ENCODE data around the gene TMEM108.
"Not testable (repeated sequence)": the region's sequence is repeated elsewhere in the genome, so short reads cannot be mapped to it uniquely, and the experiment has no call there.

Gene TMEM108

GRCh38 chr3:133038089-133038730, at the start of gene TMEM108:
TMEM108 (plus strand) TSS chr3:133038391.
- H3K27ac Mint-ChIP-seq, result peak within 1 kb of the TSS in 1 of 3 experiments; percentile 15
- no peak for TF ChIP-seq CTCF (IDR thresholded peaks at IDR 0.05; ENCODE audit: unreplicated experiment in 3 of 3)
- peaks cover 32% of the 10 kb centered on the region for H3K4me1 Mint-ChIP-seq
- no peaks in the 10 kb centered on the region for H3K9me3 Mint-ChIP-seq
- H3K4me3 Mint-ChIP-seq, result peak within 1 kb of the TSS; percentile 82 to 88 (median 87)
- H3K27me3 Mint-ChIP-seq (ENCODE audit: low read depth), result peaks cover 44% of the 10 kb centered on the region
- no peaks in the 10 kb centered on the region for H3K36me3 Mint-ChIP-seq (ENCODE audit: low read depth)

- H3K27ac Mint-ChIP-seq, result no peak overlapping the region
- peaks cover 4% of the 10 kb centered on the region for H3K36me3 Mint-ChIP-seq (ENCODE audit: low read depth)
These were observed 42.2 kb upstream of the TMEM108 start for GRCh38 chr3:132995971-132996370.

GRCh38 chr3:132997404-132998185, 40.6 kb upstream of the TMEM108 start:
- Mint-ChIP-seq H3K9me3 (peaks cover 3% of the 10 kb centered on the region), H3K27me3 (ENCODE audit: low read depth) (no peaks in the 10 kb centered on the region), H3K36me3 (ENCODE audit: low read depth) (peaks cover 4% of the 10 kb centered on the region), H3K27ac (no peak overlapping the region), H3K4me3 (no peak overlapping the region), H3K4me1 (no peaks in the 10 kb centered on the region)
- no peak for TF ChIP-seq CTCF (IDR thresholded peaks at IDR 0.05; ENCODE audit: unreplicated experiment in 3 of 3)

More at GRCh38 chr3:132995971-132996370, 42.2 kb upstream of the TMEM108 start:
- Mint-ChIP-seq H3K27me3 (ENCODE audit: low read depth) (no peaks in the 10 kb centered on the region), H3K4me1 (no peaks in the 10 kb centered on the region), H3K9me3 (peaks cover 3% of the 10 kb centered on the region), H3K4me3 (no peak overlapping the region)
- no peak for TF ChIP-seq CTCF (IDR thresholded peaks at IDR 0.05; ENCODE audit: unreplicated experiment in 3 of 3)

GRCh38 chr3:133005032-133005431, 33.2 kb upstream of the TMEM108 start:
- peaks cover 19% of the 10 kb centered on the region for H3K9me3 Mint-ChIP-seq
- not testable (repeated sequence) for H3K4me1 Mint-ChIP-seq; H3K27me3 Mint-ChIP-seq (ENCODE audit: low read depth); H3K36me3 Mint-ChIP-seq (ENCODE audit: low read depth); H3K4me3 Mint-ChIP-seq; H3K27ac Mint-ChIP-seq

GRCh38 chr3:133007601-133008000, 30.6 kb upstream of the TMEM108 start:
- H3K4me3 Mint-ChIP-seq, result no peak overlapping the region
- H3K36me3 Mint-ChIP-seq (ENCODE audit: low read depth), result no peaks in the 10 kb centered on the region
- H3K9me3 Mint-ChIP-seq, result peaks cover 31% of the 10 kb centered on the region
- H3K27me3 Mint-ChIP-seq (ENCODE audit: low read depth), result no peaks in the 10 kb centered on the region
- TF ChIP-seq CTCF (IDR thresholded peaks at IDR 0.05; ENCODE audit: unreplicated experiment in 3 of 3), result no peak
- H3K4me1 Mint-ChIP-seq, result no peaks in the 10 kb centered on the region
- H3K27ac Mint-ChIP-seq, result no peak overlapping the region

- no peaks in the 10 kb centered on the region for H3K36me3 Mint-ChIP-seq (ENCODE audit: low read depth)
- TF ChIP-seq CTCF (IDR thresholded peaks at IDR 0.05; ENCODE audit: unreplicated experiment in 3 of 3), result no peak
- no peak overlapping the region for H3K4me3 Mint-ChIP-seq
- H3K27ac Mint-ChIP-seq, result no peak overlapping the region
- H3K27me3 Mint-ChIP-seq (ENCODE audit: low read depth), result no peaks in the 10 kb centered on the region
- H3K9me3 Mint-ChIP-seq, result peaks cover 16% of the 10 kb centered on the region
- H3K4me1 Mint-ChIP-seq, result peaks cover 7% of the 10 kb centered on the region
These were observed 23.9 kb upstream of the TMEM108 start for GRCh38 chr3:133014325-133014724.

GRCh38 chr3:133015573-133015972, 22.6 kb upstream of the TMEM108 start:
- H3K4me3 Mint-ChIP-seq; H3K27me3 Mint-ChIP-seq (ENCODE audit: low read depth); H3K9me3 Mint-ChIP-seq; H3K27ac Mint-ChIP-seq; H3K36me3 Mint-ChIP-seq (ENCODE audit: low read depth); H3K4me1 Mint-ChIP-seq: not testable (repeated sequence)
